Measurements from ENCODE around the gene PHF11.
"Not testable (repeated sequence)": the region's sequence is repeated elsewhere in the genome, so short reads cannot be mapped to it uniquely, and the experiment has no call there.

Gene PHF11

DNA sequence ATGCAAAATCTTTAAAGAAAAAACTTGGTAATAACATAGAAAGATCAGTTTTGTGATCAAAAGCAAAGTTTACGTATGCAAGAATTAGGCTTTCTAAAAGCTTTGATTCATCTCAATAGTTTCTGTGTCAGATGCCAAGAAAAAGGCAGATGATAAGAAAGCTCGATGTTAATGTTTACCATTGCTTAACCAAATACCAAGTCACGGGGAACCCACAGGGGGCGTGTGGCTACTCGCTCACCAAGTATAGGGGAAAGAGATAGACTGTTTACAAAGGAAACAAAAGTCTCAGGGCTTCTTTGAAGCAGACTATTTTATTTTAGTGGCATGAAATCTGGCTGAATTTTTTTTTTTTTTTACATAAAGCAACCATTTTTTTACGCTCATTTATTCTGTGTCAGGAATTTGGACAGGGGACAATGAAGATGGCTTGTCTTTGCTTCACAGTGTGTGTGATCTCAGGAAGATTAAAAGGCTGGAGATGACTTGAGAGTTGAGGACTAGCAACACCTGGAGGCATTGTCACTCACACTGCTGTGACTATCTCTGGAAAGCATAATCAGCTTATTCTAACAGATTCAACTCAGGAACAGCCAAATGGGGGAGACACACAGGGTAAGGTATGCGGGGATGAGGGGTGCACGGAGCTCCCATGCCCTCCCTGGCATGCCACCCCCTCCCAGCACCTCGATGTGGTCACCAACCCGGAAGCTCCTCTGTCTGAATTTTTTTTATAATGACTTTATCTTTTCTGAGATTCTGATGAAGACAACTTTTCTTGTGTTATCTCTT lies 64.7 kb downstream of the PHF11 start:
- Histone ChIP-seq H3K4me1 (peaks cover 0 to 8% (median 2%) of the 10 kb centered on the region in 10 experiments; a peak in 4 of 20 replicates), H4K20me1 (no peaks in the 10 kb centered on the region), H3K27me3 (no peaks in the 10 kb centered on the region), H3K9ac (0 out of 22 replicates have a peak overlapping the region, but pooled peaks of 1 of the 11 experiments have one; percentile 18), H3K9me3 (replicated peaks in 1 of 11) (peaks cover 0 to 16% (median 5%) of the 10 kb centered on the region in 11 experiments; a peak in 14 of 22 replicates), H3K4me3 (no peak overlapping the region), H3K27ac (no peak overlapping the region), H3K4me2 (no peak overlapping the region), H3K36me3 (peaks cover 81 to 100% (median 96%) of the 10 kb centered on the region in 11 experiments)
- TF ChIP-seq Cebpa-rat (IDR thresholded peaks at IDR 0.05): no peak

GRCh38 chr13:49561062-49561410 lies 65.3 kb downstream of the PHF11 start:
- no peaks in the 10 kb centered on the region for H3K27me3 ChIP-seq
- no peaks in the 10 kb centered on the region for H4K20me1 ChIP-seq
- H3K27ac ChIP-seq: no peak overlapping the region
- no peak overlapping the region for H3K9ac ChIP-seq
- no peak for TF ChIP-seq Cebpa-rat (IDR thresholded peaks at IDR 0.05)
- H3K4me2 ChIP-seq: no peak overlapping the region
- peaks cover 0 to 19% (median 5%) of the 10 kb centered on the region in 11 experiments; a peak in 14 of 22 replicates for H3K9me3 ChIP-seq (replicated peaks in 1 of 11)
- H3K36me3 ChIP-seq: peaks cover 75 to 99% (median 94%) of the 10 kb centered on the region in 11 experiments
- H3K4me3 ChIP-seq: no peak overlapping the region
- peaks cover 0 to 8% (median 2%) of the 10 kb centered on the region in 10 experiments; a peak in 4 of 20 replicates for H3K4me1 ChIP-seq

DNA sequence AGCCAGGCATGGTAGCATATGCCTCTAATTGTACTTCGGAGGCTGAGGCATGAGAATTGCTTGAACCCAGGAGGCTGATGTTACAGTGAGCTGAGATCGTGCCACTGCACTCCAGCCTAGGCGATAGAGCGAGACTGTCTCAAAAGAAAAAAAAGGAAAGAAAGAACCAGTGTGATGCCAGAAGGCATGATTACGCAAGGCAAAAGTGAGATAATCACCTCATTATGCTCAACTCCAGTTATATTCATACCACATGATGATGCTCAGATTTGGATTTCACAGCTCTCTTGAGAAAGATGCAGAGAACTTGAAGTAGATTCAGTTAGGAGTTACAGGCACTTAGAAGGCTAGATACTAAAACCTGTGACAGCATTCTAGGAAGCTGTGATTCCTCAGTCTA lies 67.8 kb downstream of the PHF11 start:
- TF ChIP-seq Cebpa-rat (IDR thresholded peaks at IDR 0.05): peak in 3 of 11 experiments; percentile 12 to 59 (median 34); a peak in 2 of 22 replicates
- Histone ChIP-seq H3K4me1 (peaks cover 0 to 8% (median 2%) of the 10 kb centered on the region in 10 experiments; a peak in 4 of 20 replicates), H3K36me3 (peaks cover 71 to 99% (median 91%) of the 10 kb centered on the region in 11 experiments), H3K27ac (no peak overlapping the region; a peak in 1 of 22 replicates), H3K4me3 (no peak overlapping the region), H4K20me1 (no peaks in the 10 kb centered on the region; a peak in 1 of 22 replicates), H3K4me2 (no peak overlapping the region), H3K27me3 (no peaks in the 10 kb centered on the region), H3K9me3 (replicated peaks in 1 of 11) (peaks cover 5 to 35% (median 22%) of the 10 kb centered on the region in 11 experiments; a peak in 19 of 22 replicates), H3K9ac (no peak overlapping the region)

GRCh38 chr13:49565461-49565860 lies 69.7 kb downstream of the PHF11 start:
- H3K4me2 ChIP-seq, H3K27me3 ChIP-seq, H3K27ac ChIP-seq, H4K20me1 ChIP-seq, H3K4me3 ChIP-seq, H3K9ac ChIP-seq: not testable (repeated sequence)
- Histone ChIP-seq H3K4me1 (peaks cover 0 to 18% (median 11%) of the 10 kb centered on the region in 10 experiments; a peak in 13 of 20 replicates), H3K9me3 (replicated peaks in 1 of 11) (peaks cover 0 to 29% (median 19%) of the 10 kb centered on the region in 11 experiments; a peak in 17 of 22 replicates), H3K36me3 (peaks cover 63 to 98% (median 85%) of the 10 kb centered on the region in 11 experiments)

GRCh38 chr13:49566461-49566860 lies 70.7 kb downstream of the PHF11 start:
- Histone ChIP-seq H3K27me3 (no peaks in the 10 kb centered on the region), H3K4me2 (no peak overlapping the region), H3K36me3 (peaks cover 53 to 97% (median 79%) of the 10 kb centered on the region in 11 experiments), H3K4me1 (peaks cover 5 to 28% (median 15%) of the 10 kb centered on the region in 10 experiments; a peak in 17 of 20 replicates), H3K4me3 (no peak overlapping the region), H3K27ac (no peak overlapping the region), H3K9ac (no peak overlapping the region), H4K20me1 (peaks cover 0 to 9% (median 0%) of the 10 kb centered on the region in 11 experiments; a peak in 4 of 22 replicates), H3K9me3 (replicated peaks in 1 of 11) (peaks cover 0 to 29% (median 19%) of the 10 kb centered on the region in 11 experiments; a peak in 17 of 22 replicates)
- TF ChIP-seq Cebpa-rat (IDR thresholded peaks at IDR 0.05): no peak

GRCh38 chr13:49567491-49567890 lies 71.7 kb downstream of the PHF11 start:
- H3K36me3 ChIP-seq: peaks cover 45 to 97% (median 70%) of the 10 kb centered on the region in 11 experiments
- H3K4me1 ChIP-seq: peaks cover 6 to 34% (median 21%) of the 10 kb centered on the region in 10 experiments; a peak in 17 of 20 replicates
- H3K9ac ChIP-seq: no peak overlapping the region
- H3K27me3 ChIP-seq: no peaks in the 10 kb centered on the region
- no peak for TF ChIP-seq Cebpa-rat (IDR thresholded peaks at IDR 0.05)
- no peak overlapping the region for H3K4me2 ChIP-seq
- H4K20me1 ChIP-seq: peaks cover 0 to 18% (median 0%) of the 10 kb centered on the region in 11 experiments; a peak in 4 of 22 replicates
- peaks cover 0 to 29% (median 19%) of the 10 kb centered on the region in 11 experiments; a peak in 17 of 22 replicates for H3K9me3 ChIP-seq (replicated peaks in 1 of 11)
- no peak overlapping the region for H3K4me3 ChIP-seq
- no peak overlapping the region for H3K27ac ChIP-seq

DNA sequence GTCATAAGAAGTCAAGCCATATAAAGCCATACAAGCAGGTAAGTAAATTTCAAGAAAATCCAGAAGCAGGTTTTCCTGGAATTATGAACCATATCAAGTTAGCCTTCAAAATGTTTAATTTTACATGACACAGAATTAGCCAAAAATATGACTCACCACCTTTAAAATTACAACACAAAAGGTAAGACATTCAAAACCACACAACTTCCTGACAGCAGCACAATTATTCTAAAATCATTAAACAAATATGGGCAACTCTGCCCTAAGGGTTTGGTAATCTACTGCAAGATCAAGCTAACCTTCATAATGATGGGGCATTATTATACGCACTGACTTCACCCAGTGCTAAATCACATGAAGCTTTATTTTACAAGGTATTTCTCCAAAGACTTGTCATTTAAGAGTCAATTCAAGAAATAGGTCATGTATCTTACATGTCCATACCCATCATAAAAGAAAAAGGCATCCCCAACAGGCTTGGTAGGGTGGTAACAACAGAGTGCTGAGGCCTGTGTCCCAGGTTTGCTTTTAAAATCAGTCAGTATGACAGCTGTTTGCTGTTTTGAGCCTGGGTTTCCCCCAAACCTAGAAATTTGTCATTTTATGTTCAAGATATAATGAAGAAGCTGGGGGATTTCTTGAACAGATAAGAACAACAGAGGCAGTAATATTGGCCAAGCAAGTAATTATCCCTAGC lies 74.4 kb downstream of the PHF11 start:
- Histone ChIP-seq H3K27ac (peak overlapping the region in 1 of 11 experiments; percentile 17; a peak in 1 of 22 replicates), H3K4me1 (peaks cover 6 to 25% (median 20%) of the 10 kb centered on the region in 10 experiments; a peak in 17 of 20 replicates), H3K4me2 (peak overlapping the region in 7 of 11 experiments; percentile 0 to 45 (median 16); a peak in 9 of 22 replicates), H3K9ac (no peak overlapping the region), H3K4me3 (no peak overlapping the region), H3K27me3 (no peaks in the 10 kb centered on the region), H3K36me3 (peaks cover 30 to 95% (median 62%) of the 10 kb centered on the region in 11 experiments), H3K9me3 (replicated peaks in 1 of 11) (peaks cover 0 to 24% (median 19%) of the 10 kb centered on the region in 11 experiments; a peak in 17 of 22 replicates), H4K20me1 (peaks cover 0 to 24% (median 0%) of the 10 kb centered on the region in 11 experiments; a peak in 4 of 22 replicates)
- TF ChIP-seq Cebpa-rat (IDR thresholded peaks at IDR 0.05): no peak

DNA sequence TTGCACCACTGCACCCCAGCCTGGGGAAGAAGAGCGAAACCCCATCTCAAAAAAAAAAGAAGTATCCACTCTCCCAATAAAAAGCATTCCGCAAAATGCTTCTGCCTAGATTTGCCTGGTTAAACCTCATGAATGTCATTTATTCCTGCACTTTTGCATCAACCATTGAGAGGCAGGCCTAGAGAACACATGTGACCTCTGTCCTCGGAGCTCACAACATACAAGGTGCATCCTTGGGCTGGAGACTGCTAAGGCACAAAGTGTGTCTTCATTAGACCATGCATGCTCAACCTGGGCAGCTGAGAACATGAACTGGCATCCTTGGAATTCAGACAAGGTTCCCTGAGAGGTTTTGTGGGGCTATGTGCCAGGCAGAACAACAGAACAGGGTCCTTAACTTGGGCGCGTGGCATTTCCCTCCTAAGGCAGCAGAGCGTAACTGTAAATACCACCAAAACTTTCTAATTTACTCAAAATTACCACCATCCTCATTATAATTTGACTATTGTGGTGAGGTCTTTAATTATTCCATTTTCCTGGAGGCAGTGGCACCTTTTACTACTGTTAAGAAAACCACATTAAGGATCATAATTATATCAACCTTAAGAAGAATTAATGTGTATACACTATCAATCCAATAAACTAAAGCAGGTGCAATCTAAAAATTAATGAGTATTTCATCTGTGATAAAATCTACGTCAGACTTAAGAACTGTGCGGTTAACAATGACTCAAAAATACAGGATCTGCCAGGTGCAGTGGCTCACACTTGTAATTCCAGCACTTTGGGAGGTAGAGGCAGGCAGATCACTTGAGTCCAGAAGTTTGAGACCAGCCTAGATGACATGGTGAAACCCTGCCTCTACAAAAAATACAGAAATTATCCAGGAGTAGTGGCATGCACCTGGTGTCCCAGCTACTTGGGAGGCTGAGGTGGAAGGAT lies 75.8 kb downstream of the PHF11 start:
- no peak overlapping the region for H3K27ac ChIP-seq
- no peak overlapping the region for H3K4me3 ChIP-seq
- H3K9ac ChIP-seq: no peak overlapping the region
- peaks cover 20 to 96% (median 59%) of the 10 kb centered on the region in 11 experiments for H3K36me3 ChIP-seq
- H3K27me3 ChIP-seq: no peaks in the 10 kb centered on the region
- H3K9me3 ChIP-seq (replicated peaks in 1 of 11): peaks cover 0 to 15% (median 12%) of the 10 kb centered on the region in 11 experiments; a peak in 17 of 22 replicates
- H4K20me1 ChIP-seq: peaks cover 0 to 24% (median 0%) of the 10 kb centered on the region in 11 experiments; a peak in 4 of 22 replicates
- H3K4me1 ChIP-seq: peaks cover 6 to 25% (median 20%) of the 10 kb centered on the region in 10 experiments; a peak in 17 of 20 replicates
- peak overlapping the region in 6 of 11 experiments; percentile 0 to 49 (median 30); a peak in 7 of 22 replicates for H3K4me2 ChIP-seq
- no peak for TF ChIP-seq Cebpa-rat (IDR thresholded peaks at IDR 0.05)
